Adrenal gland (tissue), 5 donors: ENCODE measurements around the gene BCDIN3D.

ENCODE experiments used
- CTCF ChIP-seq, 6 experiments: fragments of 450-650 bp in 4 of 6; fragments of 200-600 bp in 2 of 6; sonication (generic) in 1 of 6; IDR thresholded peaks; 1 replicate in 5 of 6; 2 replicates in 1 of 6; pipeline versions ENCODE4 v1.5.1 to v1.8.0; 2016 to 2021; ENCODE audit warnings: antibody characterized with exemption in 6 of 6, mild to moderate bottlenecking in 2 of 6, moderate library complexity in 1 of 6
- POLR2A ChIP-seq, 2 donors: fragments of 450-650 bp; IDR thresholded peaks; one replicate each; pipeline ENCODE4 v1.6.1; 2017; ENCODE audit warnings: antibody characterized with exemption in 2 of 2, mild to moderate bottlenecking in 2 of 2, moderate library complexity in 1 of 2
- donor health status: DM: no; HTN: no; CAD: no.

DNA sequence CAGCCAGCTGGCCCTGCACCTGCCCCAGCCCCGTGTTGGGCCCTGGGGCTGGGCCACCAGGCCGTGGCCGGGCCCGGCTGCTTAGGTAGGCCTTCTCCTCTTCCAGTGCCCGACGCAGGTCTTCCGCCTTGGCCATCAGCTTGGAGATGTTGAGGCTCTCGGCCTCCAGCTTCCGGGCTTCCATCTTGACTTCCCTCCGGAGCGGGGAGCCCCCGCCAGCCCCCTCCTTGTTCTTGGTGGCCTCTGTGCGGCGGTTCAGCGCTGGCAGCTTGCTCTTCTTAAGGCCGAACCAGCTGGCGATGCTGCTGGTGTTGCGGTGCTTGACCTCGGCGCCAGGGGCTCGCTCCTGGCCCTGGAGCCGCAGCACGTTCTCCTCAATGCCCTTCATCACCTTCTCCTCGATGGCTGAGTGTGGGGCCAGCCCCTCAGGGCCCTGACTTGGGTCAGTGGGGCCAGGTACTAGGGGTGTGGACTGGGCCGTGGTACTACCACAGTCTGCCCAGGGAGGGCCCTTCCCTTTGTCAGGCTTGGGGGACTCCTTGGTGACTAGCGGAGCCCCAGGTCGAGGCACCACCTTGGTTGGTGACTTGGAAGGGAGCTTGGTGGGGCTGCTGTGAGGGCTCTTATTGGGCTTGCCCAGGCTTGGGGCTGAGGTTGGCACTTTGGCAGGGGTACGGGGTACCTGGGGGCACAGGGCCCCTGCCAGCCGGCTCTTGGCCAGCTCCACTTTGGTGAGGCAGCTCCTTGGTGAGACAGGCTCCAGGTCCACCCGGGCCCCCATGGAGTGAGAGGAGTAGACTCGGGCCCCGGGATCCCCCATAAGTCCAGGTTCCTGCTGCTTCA lies 47.9 kb downstream of the BCDIN3D start:
- TF ChIP-seq CTCF (IDR thresholded peaks at IDR 0.05): no peak
- no peak for TF ChIP-seq POLR2A (IDR thresholded peaks at IDR 0.05)
